CD4-positive, alpha-beta T cell treated with Interleukin-15 for 1 hour (primary cell): ENCODE data around the gene LRRC3.

Source experiments
- DNase-seq: peaks from one replicate; pipeline ENCODE4 v3.0.0-alpha.2; 2020

Gene LRRC3

DNA sequence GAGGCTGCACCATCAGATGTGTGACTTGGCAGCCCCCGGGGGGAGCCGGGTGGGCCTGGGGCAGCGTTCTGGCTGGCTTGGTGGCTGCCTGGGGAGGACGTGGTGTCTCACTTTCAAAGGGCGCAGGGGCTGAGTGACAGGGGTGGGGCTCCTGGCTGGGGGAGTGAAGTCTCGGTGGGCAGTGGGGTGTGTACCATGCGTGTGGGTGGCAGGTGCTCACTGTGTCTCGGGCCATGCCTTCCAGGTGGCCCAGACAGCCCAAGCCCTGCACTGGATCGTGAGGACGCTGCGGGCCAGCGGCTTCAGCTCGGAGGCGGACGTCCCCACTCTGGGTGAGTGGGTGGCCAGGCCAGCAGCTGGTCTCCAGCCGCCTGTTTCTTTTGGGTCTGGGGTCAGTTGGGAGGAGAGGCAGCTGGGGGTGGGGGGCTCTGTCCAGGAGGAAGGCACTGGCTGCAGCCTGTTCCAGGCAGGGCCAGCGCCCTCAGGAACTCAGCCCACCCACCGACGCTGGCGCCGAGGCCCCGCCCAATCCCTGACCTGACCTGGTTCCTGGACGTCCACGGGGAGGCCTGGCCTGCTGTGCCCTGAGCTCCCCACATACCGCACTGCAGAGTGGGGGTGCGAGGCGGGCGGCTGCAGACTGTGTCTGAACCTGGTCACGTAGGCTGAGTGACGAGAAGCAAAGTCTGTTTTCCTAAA is 30.6 kb upstream of the LRRC3 start:
- peak; percentile 5 for DNase-seq

DNA sequence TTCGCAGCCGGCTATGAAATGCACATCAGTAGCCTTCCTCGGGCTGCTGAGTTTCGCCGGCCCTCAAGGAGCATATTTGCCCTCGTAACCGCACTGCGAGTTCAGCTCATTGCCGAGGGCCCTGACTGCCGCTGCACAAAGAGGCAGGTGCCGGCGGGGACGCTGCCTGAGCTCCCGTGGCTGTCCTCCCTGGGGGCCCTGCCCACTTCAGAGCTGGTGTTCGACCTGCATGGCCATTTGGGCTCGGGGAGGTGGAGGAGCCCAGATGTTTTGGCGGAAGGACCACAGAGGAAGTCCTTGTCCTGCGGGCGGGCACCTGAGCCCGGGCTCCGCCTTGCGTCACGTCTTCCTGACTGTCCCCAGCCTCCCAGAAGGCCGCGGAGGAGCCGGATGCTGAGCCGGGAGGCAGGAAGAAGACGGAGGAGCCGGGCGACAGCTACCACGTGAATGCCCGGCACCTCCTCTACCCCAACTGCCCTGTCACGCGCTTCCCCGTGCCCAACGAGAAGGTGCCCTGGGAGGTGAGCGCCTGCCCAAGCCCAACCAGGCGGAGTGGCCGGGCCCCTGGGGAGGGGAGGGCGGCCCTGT is 29.9 kb upstream of the LRRC3 start:
- peak; percentile 16 for DNase-seq

DNA sequence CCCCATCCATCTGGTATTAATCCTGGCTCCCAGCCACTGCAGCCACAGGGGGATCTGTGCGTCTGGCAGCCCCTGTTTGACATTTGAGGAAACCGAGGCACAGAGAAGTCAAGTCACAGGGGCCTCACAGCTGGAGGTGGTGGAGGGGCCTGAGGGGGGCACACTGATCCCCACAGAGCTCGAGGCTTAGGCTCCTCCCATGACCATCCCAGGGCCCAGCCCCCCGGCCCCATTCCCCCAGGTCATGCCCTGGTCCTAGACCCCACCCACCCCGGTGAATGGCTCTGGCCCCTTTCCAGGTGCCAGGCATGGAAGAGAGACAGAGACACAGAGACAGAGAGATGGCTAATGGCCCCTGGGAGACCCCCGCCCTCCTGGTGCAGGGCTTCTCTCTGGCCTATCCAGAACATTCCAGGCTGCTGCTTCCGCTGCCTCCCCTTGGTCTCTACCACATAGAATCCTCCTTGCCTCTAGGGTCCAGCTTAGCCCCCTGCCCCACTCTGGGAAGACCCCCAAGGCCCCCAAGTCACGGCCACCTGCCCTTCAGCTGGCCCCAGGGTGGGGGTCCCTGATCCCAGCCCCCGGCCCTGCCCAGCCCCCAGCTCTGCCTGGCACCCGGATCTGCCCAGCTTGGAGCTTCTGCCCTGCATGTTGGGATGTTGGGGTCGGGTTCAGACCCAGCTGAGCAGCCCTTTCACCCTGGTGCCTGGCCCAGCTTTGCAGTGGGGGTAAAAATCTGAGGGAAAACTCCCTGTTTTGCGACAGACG is 29.2 kb upstream of the LRRC3 start:
- peak; percentile 9 for DNase-seq

DNA sequence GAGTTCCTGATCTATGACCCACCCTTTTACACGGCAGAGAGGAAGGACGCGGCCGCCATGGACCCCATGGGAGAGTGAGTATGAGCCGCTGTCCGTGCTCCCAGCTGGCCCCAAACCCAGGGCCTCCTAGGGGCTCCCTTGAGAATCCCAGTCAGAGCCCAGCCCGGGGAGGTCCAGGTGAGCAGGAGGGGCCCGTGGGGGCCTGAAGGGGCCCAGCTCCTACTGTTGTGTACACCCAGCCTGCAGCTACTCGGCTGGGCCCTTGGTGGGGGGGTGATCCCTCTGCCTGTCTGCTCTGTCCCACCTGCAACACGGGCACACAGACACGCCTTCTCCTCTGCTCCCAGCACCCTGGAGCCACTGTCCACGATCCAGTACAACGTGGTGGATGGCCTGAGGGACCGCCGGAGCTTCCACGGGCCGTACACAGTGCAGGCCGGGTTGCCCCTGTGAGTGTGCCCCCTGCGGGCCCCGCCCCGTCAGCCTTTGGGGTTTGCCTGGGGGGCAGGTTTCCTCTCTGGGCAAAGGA is 28.6 kb upstream of the LRRC3 start:
- peak; percentile 17 for DNase-seq

DNA sequence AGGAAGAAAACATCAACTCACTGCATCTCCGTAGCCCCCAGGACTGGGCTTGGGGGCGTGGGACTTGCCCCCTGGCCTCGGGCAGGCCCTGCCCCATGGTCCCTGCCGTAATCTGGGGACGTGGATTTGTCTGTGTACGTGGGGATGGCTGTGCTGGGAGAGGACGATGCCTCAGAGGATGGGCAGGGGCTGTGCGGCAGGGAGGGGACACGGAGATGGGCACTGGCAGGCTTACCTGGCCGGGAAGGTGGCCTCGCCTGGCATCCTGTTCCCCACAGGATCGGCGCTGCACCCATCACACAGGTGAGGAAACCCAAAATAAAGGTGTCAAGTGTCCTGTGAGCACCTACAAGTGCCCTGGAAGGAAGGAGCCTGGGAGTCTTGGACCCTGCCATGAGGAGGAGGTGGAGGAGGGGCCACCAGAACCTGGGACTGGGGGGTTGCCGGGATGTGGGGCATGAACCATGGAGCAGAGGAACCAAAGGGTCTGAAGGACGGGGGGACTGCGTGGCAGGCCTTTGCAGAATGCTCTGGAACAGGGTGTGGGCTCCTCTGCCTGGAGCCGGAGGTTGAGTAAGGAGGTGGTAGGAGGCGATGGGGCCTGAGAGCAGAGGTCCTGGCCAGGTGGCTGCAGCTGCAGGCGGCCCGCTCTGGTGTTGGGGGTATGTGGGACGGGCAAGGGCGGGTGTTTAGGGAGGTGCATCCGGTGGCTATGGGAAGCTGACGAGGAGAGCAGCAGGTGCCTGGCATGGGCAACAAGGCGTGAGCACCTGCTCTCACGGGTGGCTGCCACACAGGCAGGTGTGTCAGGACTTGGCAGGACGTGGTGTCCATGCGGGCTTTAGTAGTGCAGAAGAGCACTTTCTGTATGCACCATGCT is 27.8 kb upstream of the LRRC3 start:
- peak; percentile 16 for DNase-seq

DNA sequence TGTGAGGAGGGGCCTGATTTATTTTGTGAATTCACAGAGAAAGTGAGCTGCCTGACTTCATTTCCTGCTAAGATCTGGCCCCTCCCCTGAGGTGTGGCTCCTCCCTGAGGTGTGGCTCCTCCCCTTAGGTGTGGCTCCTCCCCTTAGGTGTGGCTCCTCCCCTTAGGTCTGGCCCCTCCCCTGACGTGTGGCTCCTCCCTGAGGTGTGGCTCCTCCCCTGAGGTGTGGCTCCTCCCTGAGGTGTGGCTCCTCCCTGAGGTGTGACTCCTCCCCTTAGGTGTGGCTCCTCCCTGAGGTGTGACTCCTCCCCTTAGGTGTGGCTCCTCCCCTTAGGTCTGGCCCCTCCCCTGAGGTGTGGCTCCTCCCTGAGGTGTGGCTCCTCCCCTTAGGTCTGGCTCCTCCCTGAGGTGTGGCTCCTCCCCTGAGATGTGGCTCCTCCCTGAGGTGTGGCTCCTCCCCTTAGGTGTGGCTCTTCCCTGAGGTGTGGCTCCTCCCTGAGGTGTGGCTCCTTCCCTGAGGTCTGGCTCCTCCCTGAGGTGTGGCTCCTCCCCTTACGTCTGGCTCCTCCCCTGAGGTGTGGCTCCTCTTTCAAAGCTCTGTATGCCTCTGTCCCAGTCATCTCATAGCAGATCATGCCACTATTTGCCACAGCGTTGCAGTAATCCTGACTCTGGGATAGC is 26.9 kb upstream of the LRRC3 start:
- DNase-seq, result peak; percentile 47

DNA sequence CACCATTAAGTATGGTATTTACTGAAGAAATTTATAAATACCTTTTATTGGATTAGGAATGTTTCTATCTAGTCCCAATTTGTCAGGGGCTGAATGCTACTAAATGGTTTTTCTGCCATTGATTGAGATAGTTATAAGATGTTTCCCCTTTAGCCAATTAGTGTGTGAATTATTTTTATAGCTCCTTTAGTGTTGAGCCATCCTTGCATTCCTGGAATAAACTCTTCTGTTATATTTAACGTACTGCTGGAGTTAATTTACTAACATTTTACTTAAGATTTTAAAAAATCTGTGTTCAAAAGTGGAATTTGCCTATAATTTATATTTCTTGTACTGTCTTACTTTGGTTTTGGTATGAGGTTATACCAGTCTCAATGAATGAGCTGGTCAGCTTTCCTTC is 25.4 kb upstream of the LRRC3 start:
- no peak for DNase-seq

DNA sequence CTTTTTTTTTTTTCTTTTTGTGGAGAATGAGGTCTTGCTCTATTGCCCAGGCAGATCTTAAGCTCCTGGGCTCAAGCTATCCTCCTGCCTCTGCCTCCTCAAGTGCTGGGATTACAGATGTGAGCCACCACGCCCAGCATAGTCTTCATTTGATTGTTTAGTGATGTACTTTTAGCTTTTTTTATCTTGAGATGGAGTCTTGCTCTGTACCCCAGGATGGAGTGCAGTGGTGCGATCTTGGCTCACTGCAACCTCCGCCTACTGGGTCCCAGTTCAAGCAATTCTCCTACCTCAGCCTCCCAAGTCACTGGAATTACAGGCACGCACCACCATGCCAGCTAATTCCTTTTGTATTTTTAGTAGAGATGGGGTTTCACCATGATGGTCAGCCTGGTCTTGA is 24.0 kb upstream of the LRRC3 start:
- no peak for DNase-seq

DNA sequence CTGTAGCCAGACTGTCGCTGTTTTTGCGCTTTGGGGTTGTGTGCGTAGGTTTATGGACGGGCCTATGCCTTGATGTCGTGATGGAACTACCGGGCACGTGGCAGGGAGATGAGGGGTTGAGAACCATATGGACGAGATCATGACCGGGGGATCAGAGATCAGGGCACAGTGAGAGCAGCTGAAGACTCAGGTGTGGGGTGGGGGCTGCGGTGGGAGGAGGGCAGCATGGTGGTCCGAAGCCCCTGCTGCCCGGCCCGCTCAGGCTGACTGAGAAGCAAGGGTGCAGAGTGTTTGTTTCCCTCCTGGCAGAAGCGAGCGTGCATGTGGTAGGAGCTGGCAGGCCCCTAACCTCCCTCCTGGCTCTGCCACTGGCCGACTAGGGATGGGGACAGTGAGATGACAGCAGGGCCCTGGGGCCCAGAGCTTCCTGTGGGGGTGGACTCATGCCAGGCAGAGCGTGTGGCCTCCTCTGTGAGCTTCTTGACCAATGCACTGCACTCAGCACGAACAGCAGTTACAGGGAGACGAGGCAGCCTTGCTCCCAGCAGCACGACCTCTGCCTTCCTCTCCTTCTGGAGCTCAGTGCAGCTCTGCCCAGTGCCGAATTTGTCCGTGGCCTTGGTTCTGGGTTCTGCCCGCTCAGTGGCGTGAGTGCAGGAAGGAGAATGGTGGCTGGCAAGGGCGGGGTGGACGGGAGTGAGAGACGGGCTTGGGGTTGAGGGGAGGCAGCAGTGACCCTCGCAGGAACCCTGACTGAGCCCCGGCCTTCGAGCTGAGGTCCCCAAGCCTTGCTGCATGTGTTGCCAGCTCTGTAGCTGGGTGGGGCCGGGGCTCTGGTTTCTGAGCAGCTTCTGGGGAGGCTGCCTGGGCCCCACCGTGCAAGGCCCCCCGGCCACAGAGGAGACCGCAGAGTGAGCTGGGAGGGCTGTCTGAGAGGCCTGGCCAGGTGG is 22.2 kb upstream of the LRRC3 start:
- no peak for DNase-seq

DNA sequence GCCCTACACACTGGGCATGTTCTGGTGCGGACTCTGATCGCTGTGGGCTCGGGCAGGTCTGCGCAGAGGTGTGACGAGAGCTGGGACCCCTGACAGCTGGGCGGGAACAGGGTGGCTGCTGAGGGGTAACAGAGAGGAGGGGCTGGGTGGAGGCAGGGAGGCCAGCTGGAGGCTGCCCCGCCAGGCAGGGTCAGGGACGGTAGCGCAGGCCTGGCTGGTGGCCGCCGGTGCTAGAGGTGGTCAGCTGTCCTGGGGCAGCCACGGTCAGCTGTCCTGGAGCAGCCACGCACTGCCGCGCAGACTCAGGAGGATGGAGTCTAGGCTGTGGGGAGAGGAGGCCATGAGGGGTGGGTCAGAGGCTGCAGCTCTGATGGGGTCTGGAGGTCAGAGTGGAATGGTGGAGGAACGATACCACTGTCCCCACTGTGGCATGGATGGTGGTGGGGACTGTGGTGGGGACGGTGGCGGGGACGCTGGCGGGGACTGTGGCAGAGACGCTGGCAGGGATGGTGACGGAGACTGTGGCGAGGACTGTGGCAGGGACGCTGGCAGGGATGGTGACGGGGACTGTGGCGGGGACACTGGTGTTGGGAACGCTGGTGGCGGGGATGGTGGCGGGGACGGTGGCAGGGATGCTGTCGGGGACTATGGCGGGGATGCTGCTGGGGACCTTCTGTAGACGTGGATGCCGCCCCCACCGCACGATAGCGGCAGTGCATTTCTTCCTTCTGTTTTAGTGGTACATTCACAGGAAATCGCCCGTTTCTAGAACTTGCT is 21.3 kb upstream of the LRRC3 start:
- no peak for DNase-seq

DNA sequence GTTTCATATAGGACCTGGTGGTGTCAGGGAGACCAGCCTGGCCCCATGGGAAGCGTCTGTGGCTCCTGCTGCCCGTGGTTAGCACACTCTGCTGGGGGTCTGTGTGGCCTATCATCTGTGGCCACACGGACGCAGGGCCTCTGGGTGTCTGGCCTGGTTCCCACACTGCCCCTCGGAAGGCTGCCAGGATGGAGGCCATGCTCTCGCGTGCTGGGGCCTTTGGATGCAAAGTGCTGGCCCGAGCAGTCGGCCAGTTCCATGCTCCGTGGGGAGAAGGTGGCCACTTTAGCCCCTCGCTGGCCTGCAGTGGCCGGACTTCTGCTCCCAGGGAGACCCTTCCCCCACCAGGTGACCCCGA is 20.8 kb upstream of the LRRC3 start:
- DNase-seq, result peak; percentile 10

DNA sequence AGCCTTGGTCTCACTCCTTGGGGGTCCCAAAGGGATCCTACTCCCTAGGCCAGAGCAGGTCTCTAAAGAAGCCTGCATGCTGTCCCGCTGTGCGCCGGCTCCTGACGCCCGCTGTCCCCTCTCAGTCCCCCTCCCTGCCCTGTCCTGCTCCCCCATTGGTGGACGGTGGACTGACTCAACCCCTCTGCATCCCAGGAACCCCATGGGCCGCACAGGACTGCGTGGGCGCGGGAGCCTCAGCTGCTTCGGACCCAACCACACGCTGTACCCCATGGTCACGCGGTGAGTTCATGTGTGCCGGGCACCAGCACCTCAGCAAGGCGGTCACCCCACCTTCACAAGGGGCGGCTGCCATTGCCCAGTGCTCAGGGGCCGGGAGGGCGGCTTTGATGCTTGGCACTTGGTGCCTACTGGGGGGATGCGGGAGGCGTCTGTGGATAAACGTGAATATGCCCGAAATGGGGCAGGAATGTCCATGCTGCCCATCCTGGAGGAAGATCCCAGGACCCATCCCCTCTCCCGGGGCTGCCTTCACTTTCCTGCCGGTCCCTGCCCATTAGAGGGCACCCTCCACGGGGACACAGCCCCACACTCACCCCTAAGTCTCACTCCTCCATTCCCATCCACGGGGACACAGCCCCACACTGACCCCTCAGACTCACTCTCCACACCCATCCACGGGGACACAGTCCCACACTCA is 20.2 kb upstream of the LRRC3 start:
- peak; percentile 13 for DNase-seq

DNA sequence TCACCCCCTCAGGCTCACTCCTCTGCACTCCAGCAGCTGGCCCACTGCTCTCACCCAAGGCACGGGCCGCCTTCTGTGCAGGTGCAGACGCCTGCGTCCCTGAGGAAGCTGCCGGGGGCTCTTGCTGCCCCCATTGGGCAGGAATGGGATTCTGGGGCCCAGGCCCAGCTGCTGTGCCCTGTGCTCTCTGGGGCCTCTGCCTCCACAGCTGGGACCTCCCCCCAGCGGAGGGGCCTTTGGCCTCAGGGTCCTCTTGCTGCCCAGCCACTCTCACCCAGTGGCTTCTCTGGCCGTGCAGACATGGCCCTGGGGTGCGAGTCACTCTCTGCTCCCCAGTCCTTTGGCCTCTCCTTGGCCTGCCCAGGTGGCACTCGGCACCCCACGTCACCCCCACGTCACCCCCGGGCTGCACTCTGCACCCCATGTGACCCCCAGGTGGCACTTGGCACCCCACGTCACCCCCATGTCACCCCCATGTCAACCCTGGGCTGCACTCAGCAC is 19.1 kb upstream of the LRRC3 start:
- peak; percentile 3 for DNase-seq

DNA sequence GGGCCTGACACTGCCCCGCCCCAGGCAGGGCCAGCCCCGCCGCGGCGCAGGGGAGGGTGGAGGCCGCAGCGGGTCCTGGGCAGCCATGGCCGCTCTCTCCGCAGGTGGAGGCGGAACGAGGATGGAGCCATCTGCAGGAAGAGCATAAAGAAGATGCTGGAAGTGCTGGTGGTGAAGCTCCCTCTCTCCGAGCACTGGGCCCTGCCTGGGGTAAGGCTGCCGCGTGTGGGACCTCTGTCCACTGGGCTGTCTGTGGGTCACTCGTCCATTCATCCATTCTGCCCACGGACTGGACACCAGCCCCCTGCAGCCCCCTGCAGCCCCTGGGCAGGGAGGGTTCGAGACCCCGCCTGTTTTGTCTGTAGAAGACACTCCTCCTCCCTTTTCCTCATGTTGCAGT is 18.4 kb upstream of the LRRC3 start:
- DNase-seq, result no peak

DNA sequence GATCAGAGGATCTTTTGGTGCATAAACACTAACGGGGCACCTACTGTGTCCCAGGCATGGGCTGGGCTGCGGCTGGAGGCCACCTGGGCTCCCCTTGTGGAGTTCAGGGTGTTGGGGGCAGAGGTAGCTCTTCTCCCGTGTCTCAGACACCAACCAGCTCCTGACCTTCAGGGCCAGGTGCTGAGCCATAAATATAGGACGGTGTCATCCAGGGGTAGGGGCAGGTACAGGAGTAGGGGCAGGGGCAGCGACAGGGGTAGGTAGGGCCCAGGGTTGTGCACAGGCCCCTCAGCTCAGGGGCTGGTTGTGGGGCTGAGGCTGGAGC is 18.0 kb upstream of the LRRC3 start:
- DNase-seq, result no peak

DNA sequence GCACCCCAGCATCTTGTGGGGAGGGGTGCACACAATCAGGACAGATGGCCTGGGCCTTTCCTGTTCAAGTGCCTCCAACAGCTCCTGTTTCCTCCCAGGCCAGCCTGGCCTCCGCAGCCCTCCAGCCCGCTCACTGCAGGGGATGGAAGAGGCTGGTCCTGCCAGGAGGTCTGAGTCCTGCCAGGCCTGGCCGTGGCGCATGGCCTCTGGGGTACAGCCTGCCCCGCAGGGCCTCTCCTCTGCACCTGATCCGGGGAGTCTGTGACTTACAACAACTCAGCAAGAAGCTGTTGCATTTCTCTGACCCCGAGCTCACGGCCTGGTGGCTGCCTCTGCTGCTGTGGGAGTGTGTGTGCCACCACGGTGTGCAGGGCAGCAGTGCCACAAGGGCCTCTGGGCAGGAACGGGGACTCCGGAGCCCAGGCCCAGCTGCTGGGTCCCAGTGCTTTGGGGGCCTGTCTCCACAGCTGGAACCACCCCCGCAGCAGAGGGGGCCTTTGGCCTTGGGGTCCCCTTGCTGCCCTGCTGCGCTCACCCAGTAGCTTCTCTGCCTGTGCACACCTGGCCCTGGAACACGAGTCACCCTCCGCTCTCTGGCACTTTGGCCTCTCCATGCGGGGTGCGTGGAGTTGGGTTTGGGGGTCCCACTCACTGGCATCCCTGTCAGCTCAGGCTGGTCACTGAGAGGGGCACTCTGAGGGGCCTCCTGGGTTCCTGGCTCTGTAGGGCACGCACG is 17.4 kb upstream of the LRRC3 start:
- DNase-seq, result no peak

DNA sequence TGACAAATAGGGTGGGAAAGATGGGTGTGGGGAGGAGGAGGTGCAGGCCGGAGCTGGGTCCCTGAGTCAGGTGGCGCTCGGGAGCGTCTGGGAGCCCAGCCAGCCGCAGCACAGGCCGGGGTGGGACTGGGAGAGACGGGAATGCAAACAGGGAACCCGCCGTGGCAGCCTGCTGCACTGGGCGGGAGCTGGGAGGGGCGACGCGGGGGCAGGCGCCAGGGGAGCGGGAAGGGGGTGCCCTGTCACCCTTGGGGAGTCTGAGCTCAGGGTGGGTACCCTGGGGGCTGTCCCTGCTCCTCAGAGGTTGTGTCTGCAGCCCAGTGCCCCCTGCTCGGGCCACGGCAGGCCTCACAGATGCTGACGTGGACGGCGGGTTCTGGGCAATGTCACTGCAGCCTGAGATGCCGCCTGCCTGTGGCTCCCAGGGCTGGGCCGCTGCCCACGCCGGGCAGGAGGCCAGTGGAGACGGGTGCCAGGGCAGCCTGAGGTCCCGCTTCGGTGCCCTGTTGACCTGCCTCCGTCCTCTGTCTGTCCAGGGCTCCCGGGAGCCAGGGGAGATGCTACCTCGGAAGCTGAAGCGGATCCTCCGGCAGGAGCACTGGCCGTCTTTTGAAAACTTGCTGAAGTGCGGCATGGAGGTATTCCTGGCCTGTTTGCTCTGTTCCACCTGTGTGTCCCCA is 16.6 kb upstream of the LRRC3 start:
- no peak for DNase-seq

DNA sequence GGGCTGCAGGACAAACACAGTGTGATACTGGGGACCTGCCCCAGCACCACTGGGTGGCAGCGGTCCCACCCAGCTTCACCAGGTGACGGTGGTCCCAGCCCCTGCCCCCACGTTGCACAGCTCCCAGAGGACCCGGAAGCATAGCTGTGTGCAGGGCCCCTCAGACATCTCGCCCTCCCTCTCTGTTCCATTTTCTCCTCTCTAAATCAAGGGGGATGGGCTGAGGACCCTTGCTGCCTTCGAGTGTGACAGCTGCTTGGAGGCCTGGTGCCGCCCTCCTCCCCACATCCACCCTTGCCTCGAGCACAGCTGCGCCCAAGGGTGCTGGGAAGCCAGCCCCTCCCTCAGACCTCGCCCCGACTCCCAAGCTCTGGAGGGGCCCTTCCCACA is 16.1 kb upstream of the LRRC3 start:
- no peak for DNase-seq
